GM19328 (cell line): Measurements from ENCODE around the gene HSD17B8.
"Not testable (repeated sequence)": the region's sequence is repeated elsewhere in the genome, so short reads cannot be mapped to it uniquely, and the experiment has no call there.

ENCODE experiments used
- ATAC-seq: cut with Tn5 transposase; IDR thresholded peaks from one replicate; pipeline ENCODE4 v1.9.1; 2021; ENCODE audit warnings: mild to moderate bottlenecking, moderate library complexity; ENCODE audit not compliant: unreplicated experiment

Gene HSD17B8

GRCh38 chr6:33205191-33206026 is 954 bp downstream of the HSD17B8 start:
- ATAC-seq = no peak

- ATAC-seq = no peak
Observed at GRCh38 chr6:33206027-33206863, 1.8 kb downstream of the HSD17B8 start.

GRCh38 chr6:33206864-33207551 is 2.6 kb downstream of the HSD17B8 start:
- no peak for ATAC-seq

GRCh38 chr6:33207552-33208090 is 3.2 kb downstream of the HSD17B8 start:
- no peak for ATAC-seq

GRCh38 chr6:33208091-33208967 is 3.9 kb downstream of the HSD17B8 start, which contains the start of gene RING1:
Gene RING1 (plus strand): TSS chr6:33208500. CDS start chr6:33208823, 323 bp downstream.
- ATAC-seq = peak; percentile 48

GRCh38 chr6:33209856-33210255 is 5.4 kb downstream of the HSD17B8 start:
- ATAC-seq = no peak

GRCh38 chr6:33211136-33211535 is 6.7 kb downstream of the HSD17B8 start:
- no peak for ATAC-seq

GRCh38 chr6:33211666-33212422 is 7.4 kb downstream of the HSD17B8 start:
- ATAC-seq = no peak

- no peak for ATAC-seq
Observed at GRCh38 chr6:33212857-33213165, 8.4 kb downstream of the HSD17B8 start.

- no peak for ATAC-seq
Observed at GRCh38 chr6:33213166-33213988, 8.9 kb downstream of the HSD17B8 start.

- no peak for ATAC-seq
Observed at GRCh38 chr6:33213989-33214335, 9.5 kb downstream of the HSD17B8 start.

- ATAC-seq = no peak
Observed at GRCh38 chr6:33215271-33216116, 11.0 kb downstream of the HSD17B8 start.

GRCh38 chr6:33216117-33216649 is 11.7 kb downstream of the HSD17B8 start:
- no peak for ATAC-seq

- ATAC-seq = no peak
Observed at GRCh38 chr6:33217246-33217645, 12.8 kb downstream of the HSD17B8 start.

GRCh38 chr6:33217681-33218080 is 13.2 kb downstream of the HSD17B8 start:
- ATAC-seq = no peak

GRCh38 chr6:33226503-33227120 is 22.2 kb downstream of the HSD17B8 start:
- ATAC-seq = not testable (repeated sequence)

GRCh38 chr6:33235221-33235634 is 30.8 kb downstream of the HSD17B8 start:
- ATAC-seq = no peak
